ENCODE data around the gene ADH4. TPM values are rescaled to one million over a fixed set of nuclear protein-coding genes. Genes with fewer than 3 reads are reported as not detected.

ADH4 gene
- total and polyA plus RNA-seq, 9 of the 15 experiments (the other 6 are each of a cell fraction or from before 2014, with no cell fraction given): not detected

DNA sequence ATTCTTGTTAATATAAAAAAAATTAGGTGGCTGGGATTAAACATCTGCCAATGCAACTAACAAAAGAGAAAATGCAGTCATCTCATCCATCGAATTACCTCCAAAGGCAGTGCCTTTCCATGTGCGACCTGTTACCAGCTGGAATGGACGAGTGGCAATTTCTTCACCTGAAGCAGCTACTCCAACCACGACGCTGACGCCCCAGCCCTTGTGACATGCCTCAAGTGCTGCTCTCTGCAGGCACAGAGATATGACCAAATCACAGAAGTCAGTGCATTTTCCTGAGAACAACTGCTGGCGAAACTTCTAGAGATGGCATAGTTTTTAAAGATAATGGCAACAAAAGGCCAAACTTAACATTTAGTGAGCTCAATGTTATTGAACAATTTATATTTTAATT, 69.3 kb downstream of the ADH4 start:
- ChIA-PET POLR2A (interaction anchor here (0.9 kb wide), 1 partner anchor 8 kb away, joined by 3 read pairs; no protein-coding TSS in a partner anchor), CTCF (ENCODE audit: low intra/inter-chr PET ratio) (no interaction called here)
- in situ Hi-C loops (cut with MboI) (no loop called here), intact Hi-C loops (cut with micrococcal nuclease) (no loop called here)
- H3K27me3 ChIP-seq (ENCODE audit: control insufficient read depth in 2 of 2, insufficient read depth in 2 of 2, low read length in 2 of 2): no peaks in the 10 kb centered on the region
- H3K9ac ChIP-seq (ENCODE audit: insufficient read depth in 1 of 2, low read depth in 2 of 2, low read length in 2 of 2): no peak overlapping the region
- H3K36me3 ChIP-seq (ENCODE audit: control insufficient read depth, insufficient read depth, low read length): peaks cover 96% of the 10 kb centered on the region
- BruUV-seq (replicated peaks): no TSS peak
- 86% methylated on average over 7 of the region's 7 CpGs for WGBS (ENCODE audit: insufficient coverage, low coverage, missing lambda C conversion rate)
- H3K9me1 ChIP-seq (ENCODE audit: control insufficient read depth, insufficient read depth, low read length): no peaks in the 10 kb centered on the region
- DNase-seq (ENCODE audit: extremely low read depth in 1 of 4, low spot score in 3 of 4) (no peak), ATAC-seq (no peak), FAIRE-seq (no peak)
- H3K4me1 ChIP-seq (replicated peaks in 1 of 2; ENCODE audit: control insufficient read depth in 2 of 2, insufficient read depth in 2 of 2, low read length in 2 of 2): no peaks in the 10 kb centered on the region
- H3K79me2 ChIP-seq (ENCODE audit: control insufficient read depth, insufficient read depth, low read length): peaks cover 3% of the 10 kb centered on the region; the same call in 1 of the 3 replicates
- H3K4me3 ChIP-seq: no peak overlapping the region
- no peak overlapping the region for H2AFZ ChIP-seq (ENCODE audit: low read depth, low read length)
- H3K27ac ChIP-seq (ENCODE audit: extremely low read depth, low read depth, low read length): no peak overlapping the region
- no peaks in the 10 kb centered on the region for H4K20me1 ChIP-seq (replicated peaks; ENCODE audit: control insufficient read depth, insufficient read depth, low read length)
- no peak overlapping the region for H3K4me2 ChIP-seq (ENCODE audit: insufficient read depth, low read length)
- TF ChIP-seq, protein P1, sequence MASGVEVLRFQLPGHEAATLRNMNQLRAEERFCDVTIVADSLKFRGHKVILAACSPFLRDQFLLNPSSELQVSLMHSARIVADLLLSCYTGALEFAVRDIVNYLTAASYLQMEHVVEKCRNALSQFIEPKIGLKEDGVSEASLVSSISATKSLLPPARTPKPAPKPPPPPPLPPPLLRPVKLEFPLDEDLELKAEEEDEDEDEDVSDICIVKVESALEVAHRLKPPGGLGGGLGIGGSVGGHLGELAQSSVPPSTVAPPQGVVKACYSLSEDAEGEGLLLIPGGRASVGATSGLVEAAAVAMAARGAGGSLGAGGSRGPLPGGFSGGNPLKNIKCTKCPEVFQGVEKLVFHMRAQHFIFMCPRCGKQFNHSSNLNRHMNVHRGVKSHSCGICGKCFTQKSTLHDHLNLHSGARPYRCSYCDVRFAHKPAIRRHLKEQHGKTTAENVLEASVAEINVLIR (CRISPR knock-in tag; IDR thresholded peaks at IDR 0.05): no peak
- TF ChIP-seq, protein P2, sequence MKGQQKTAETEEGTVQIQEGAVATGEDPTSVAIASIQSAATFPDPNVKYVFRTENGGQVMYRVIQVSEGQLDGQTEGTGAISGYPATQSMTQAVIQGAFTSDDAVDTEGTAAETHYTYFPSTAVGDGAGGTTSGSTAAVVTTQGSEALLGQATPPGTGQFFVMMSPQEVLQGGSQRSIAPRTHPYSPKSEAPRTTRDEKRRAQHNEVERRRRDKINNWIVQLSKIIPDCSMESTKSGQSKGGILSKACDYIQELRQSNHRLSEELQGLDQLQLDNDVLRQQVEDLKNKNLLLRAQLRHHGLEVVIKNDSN (CRISPR knock-in tag; IDR thresholded peaks at IDR 0.05): no peak
- TF ChIP-seq SP2 (IDR thresholded peaks at IDR 0.05; ENCODE audit: extremely low read depth, low read depth, low read length, poor library complexity, severe bottlenecking): no peak
- TF ChIP-seq, protein P3, sequence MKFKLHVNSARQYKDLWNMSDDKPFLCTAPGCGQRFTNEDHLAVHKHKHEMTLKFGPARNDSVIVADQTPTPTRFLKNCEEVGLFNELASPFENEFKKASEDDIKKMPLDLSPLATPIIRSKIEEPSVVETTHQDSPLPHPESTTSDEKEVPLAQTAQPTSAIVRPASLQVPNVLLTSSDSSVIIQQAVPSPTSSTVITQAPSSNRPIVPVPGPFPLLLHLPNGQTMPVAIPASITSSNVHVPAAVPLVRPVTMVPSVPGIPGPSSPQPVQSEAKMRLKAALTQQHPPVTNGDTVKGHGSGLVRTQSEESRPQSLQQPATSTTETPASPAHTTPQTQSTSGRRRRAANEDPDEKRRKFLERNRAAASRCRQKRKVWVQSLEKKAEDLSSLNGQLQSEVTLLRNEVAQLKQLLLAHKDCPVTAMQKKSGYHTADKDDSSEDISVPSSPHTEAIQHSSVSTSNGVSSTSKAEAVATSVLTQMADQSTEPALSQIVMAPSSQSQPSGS (CRISPR knock-in tag; IDR thresholded peaks at IDR 0.05): no peak
- no peak for TF ChIP-seq ARHGAP35 (IDR thresholded peaks at IDR 0.05; ENCODE audit: partially characterized antibody)
- TF ChIP-seq, protein P4, sequence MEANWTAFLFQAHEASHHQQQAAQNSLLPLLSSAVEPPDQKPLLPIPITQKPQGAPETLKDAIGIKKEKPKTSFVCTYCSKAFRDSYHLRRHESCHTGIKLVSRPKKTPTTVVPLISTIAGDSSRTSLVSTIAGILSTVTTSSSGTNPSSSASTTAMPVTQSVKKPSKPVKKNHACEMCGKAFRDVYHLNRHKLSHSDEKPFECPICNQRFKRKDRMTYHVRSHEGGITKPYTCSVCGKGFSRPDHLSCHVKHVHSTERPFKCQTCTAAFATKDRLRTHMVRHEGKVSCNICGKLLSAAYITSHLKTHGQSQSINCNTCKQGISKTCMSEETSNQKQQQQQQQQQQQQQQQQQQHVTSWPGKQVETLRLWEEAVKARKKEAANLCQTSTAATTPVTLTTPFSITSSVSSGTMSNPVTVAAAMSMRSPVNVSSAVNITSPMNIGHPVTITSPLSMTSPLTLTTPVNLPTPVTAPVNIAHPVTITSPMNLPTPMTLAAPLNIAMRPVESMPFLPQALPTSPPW (CRISPR knock-in tag; IDR thresholded peaks at IDR 0.05): no peak
- no peak for TF ChIP-seq ARNT (IDR thresholded peaks at IDR 0.05)
- TF ChIP-seq ZFP1 (CRISPR knock-in tag; IDR thresholded peaks at IDR 0.05): no peak
- no peak for TF ChIP-seq ZNF76 (CRISPR knock-in tag; IDR thresholded peaks at IDR 0.05; ENCODE audit: borderline replicate concordance)
- no peak for TF ChIP-seq ZNF212 (CRISPR knock-in tag; IDR thresholded peaks at IDR 0.05)
- TF ChIP-seq ZNF134 (CRISPR knock-in tag; conservative IDR thresholded peaks at IDR 0.05): no peak
- no peak for TF ChIP-seq NFXL1 (CRISPR knock-in tag; IDR thresholded peaks at IDR 0.05)
- TF ChIP-seq HLTF (IDR thresholded peaks at IDR 0.05): no peak
- TF ChIP-seq HNRNPLL (IDR thresholded peaks at IDR 0.05; ENCODE audit: low read depth, low read length, poor library complexity, severe bottlenecking): no peak
- TF ChIP-seq, protein P5, sequence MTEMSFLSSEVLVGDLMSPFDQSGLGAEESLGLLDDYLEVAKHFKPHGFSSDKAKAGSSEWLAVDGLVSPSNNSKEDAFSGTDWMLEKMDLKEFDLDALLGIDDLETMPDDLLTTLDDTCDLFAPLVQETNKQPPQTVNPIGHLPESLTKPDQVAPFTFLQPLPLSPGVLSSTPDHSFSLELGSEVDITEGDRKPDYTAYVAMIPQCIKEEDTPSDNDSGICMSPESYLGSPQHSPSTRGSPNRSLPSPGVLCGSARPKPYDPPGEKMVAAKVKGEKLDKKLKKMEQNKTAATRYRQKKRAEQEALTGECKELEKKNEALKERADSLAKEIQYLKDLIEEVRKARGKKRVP (CRISPR knock-in tag; IDR thresholded peaks at IDR 0.05): no peak
- H3K9me3 ChIP-seq (replicated peaks; ENCODE audit: control insufficient read depth, insufficient read depth, low read depth, low read length): no peaks in the 10 kb centered on the region

Data from K562 (cell line).